Measurements from ENCODE around the gene LST1.
"Not testable (repeated sequence)": the region's sequence is repeated elsewhere in the genome, so short reads cannot be mapped to it uniquely, and the experiment has no call there.

The LST1 gene

DNA sequence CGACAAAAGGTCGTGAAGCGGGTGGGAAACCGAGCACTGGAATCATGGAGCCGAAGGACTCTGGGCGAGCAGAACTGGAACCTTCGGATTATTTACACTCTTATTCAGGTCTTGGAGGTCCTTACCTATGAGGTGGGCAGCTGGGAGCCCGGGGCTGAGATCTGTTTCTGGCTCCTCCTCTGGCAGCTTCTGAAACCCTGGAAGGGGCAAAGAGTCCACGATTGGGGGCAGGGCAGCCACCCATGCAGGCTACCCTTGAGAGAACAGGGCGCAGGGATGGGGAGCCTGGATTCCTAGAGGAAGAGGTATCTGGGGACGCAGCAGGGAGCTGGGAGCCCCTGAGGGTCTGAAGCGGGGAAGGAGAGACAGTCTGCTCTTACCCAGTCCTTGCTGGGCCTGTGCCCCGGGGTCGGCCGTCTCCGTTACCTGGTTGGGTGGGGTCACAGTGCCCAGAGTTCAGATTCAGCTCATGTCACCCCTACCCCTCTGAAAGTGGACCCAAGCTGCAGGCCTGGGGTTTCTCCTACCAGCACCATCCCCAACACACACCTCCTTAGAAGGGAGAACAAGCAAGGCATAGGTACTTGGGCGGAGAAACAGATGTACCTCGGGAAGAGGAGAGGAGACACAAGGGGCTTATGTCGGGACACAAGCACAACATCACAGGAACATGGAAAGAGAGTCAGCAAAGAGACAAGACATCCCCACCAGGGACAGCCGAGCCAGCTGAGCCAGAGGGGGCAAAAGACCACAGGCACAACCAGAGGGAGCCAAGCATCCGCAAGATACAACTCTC is 4.4 kb upstream of the LST1 start:
- no peak for DNase-seq

DNA sequence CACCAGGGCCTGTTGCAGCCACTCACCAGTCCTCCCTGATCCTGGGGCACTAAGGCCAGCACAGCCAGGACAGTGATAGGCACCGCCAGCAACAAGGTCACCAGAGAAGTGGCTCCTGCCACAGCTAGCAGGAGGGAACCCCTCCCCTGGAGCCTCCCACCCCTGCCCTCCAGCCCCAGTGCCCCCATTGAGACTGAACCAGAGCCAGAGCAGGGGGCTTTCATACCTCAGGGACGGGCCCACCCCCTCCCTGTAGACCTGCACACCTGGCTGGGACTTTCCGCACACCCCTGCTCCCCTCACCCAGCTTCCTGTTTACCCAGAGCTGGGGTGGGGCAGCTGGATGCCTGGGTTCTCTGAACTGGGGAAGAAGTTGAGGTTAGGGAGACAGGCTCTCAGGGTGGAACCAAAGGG is 3.8 kb upstream of the LST1 start, which contains the start of gene LTB:
LTB (minus strand) TSS at position 195 of the 414 bp plus-strand sequence; CDS start at position 188, 7 bp downstream.
- peak; percentile 74 for DNase-seq

- DNase-seq: no peak
Measured at GRCh38 chr6:31585491-31585890, 586 bp upstream of the LST1 start.

- no peak for DNase-seq
Measured at GRCh38 chr6:31586599-31587281, 663 bp downstream of the LST1 start.

- no peak for DNase-seq
Measured at GRCh38 chr6:31587791-31588777, 2.0 kb downstream of the LST1 start.

- DNase-seq: no peak
Measured at GRCh38 chr6:31588871-31589650, 3.0 kb downstream of the LST1 start.

DNA sequence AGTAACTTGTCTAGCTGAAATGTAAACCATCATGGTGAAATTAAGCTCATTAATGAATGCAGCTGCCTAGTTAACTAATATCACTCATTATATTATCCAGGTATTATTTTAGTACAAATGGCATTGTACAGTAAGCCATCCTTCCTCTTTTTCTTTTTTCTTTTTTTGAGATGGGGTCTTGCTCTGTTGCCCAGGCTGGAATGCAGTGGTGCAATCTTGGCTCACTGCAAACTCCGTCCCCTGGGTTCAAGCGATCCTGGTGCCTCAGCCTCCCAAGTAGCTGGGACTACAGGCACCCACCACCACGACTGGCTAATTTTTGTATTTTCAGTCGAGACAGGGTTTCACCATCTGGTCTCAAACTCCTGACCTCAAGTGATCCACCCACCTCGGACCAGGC is 4.6 kb downstream of the LST1 start:
- DNase-seq: not testable (repeated sequence)

- no peak for DNase-seq
Measured at GRCh38 chr6:31592396-31592771, 6.3 kb downstream of the LST1 start.

DNA sequence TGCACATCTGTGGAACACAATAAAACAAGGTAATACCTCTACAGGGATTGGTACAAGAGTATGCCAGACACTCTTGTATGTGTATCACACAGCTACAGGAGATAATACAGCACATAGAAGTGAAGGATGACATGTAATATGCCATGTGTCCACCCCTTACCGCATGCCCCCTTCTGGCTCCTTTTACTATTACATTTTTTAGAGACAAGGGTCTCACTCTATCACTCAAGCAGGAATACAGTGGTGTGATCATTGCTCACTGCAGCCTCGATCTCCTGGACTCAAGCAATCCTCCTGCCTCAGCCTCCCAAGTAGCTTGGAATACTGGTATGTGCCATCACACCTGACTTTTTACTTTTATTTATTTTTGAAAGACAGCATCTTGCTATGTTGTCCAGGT is 10.9 kb downstream of the LST1 start:
- no peak for DNase-seq

- DNase-seq: no peak
Measured at GRCh38 chr6:31607317-31607716, 21.2 kb downstream of the LST1 start.

DNA sequence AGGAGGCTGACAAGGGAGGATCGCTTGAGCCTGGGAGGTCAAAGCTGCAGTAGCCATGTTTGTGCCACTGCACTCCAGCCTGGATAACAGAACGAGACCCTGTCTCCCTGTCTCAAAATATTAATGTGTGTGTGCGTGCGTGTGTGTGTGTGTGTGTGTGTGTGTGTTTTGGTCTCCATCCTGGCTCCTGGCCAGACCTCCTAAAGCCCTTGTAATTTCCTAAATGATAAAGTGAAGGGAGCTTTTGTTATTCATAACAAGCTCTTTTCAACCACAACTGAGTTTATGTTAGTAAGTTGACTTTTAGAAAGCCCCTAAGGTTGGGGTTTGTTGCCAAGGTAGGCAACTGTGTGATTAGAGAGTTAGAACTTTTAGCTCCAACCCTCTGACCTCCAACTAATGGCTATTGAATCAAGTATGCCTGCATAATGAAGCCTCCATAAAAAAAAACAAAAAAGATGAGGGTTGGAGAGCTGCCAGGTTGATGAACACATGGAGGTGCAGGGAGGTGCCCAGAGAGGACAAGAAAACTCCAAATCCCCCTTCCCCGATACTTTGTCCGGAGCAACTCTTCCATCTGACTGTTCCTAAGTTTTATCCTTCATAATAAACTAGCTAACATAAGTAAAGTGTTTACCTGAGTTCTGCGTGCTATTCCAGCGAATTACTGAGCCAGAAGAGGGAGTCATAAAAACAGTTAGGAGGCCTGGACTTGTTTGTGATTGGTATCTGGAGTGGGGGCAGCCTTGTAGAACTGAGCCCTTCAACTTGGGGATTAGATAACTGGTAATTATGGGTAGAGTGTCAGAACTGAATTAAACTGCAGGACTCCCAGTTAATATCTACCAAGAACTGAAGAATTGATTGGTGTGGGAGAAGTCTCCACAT is 23.7 kb downstream of the LST1 start:
- DNase-seq: no peak

GRCh38 chr6:31610968-31611367 is 24.9 kb downstream of the LST1 start:
- DNase-seq: no peak

GRCh38 chr6:31614075-31614619 is 28.1 kb downstream of the LST1 start:
- DNase-seq: no peak

GRCh38 chr6:31614684-31615578 is 28.9 kb downstream of the LST1 start, which contains the start of gene AIF1:
TSS of gene AIF1 (plus strand) at chr6:31615234. CDS start at chr6:31615330, 96 bp downstream.
- DNase-seq: no peak

DNA sequence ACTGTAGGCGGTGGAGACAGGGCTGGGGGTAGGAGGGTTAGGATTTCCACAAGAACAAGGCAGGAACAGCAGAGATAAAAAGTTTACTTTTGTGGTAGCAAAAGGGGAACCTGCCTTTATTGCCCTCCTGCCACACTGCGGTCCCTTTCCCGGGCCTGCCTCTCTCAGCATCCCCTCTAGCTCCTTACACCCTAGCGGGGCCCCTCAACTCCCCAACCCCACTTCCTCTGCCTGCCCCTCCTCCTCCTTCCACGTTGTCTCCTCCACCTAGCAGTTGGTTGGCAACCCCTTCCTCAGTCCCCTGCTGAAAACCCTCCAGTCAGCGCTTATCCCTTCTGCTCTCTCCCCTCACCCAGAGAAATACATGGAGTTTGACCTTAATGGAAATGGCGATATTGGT is 29.7 kb downstream of the LST1 start:
- no peak for DNase-seq

GRCh38 chr6:31617010-31617409 is 30.9 kb downstream of the LST1 start:
- no peak for DNase-seq

- DNase-seq: peak; percentile 92
Measured at GRCh38 chr6:31619805-31620585, 33.9 kb downstream of the LST1 start.

DNA sequence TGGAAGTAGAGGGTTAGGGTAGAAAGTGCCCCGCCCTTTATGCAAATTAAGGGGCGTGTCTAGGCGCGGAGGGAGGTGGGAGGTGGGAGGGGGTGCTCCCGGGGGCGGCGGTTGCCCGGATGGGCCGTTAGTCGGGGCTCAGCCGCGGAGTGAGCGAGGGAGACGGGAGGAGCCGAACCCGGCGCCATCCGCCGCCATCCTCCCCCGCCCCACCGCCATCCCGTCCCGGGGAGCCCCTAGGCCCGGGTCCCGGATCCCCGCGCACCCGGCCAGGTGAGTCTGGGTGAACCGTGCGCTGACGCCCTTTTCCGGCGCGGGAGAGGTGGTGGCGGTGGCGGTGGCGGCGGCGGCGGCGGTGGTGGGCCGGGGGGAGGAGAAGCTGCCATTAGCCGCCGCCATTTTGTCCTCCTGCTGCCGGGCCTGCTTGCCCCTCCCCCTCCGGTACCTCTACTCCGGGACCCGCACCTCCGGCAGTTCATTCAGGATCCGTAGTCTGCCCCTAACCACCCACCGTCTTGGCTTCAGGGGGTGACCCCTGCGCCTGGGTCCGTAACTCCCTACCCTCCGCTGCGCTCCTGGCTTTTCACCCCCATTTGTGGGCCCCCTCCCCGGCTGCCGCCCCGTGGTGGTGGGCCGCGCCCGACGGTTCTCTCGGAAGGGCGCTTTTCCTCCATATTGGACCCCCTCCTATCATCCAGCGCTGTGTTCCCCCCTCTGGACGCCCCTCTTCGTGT is 34.7 kb downstream of the LST1 start, which contains the start of gene PRRC2A:
PRRC2A (plus strand) TSS at position 130 of the 734 bp plus-strand sequence. CDS start 2,075 bp downstream, outside the sequence.
- peak; percentile 95 for DNase-seq
